ENCODE data around the gene AIFM2. TPM values are rescaled to one million over a fixed set of nuclear protein-coding genes. Genes with fewer than 3 reads are reported as not detected.

Gene AIFM2
- total and polyA plus RNA-seq, 2 of the 13 experiments (the other 11 are each of a cell fraction or from before 2014, with no cell fraction given), result 20.3 to 29.5 TPM

DNA sequence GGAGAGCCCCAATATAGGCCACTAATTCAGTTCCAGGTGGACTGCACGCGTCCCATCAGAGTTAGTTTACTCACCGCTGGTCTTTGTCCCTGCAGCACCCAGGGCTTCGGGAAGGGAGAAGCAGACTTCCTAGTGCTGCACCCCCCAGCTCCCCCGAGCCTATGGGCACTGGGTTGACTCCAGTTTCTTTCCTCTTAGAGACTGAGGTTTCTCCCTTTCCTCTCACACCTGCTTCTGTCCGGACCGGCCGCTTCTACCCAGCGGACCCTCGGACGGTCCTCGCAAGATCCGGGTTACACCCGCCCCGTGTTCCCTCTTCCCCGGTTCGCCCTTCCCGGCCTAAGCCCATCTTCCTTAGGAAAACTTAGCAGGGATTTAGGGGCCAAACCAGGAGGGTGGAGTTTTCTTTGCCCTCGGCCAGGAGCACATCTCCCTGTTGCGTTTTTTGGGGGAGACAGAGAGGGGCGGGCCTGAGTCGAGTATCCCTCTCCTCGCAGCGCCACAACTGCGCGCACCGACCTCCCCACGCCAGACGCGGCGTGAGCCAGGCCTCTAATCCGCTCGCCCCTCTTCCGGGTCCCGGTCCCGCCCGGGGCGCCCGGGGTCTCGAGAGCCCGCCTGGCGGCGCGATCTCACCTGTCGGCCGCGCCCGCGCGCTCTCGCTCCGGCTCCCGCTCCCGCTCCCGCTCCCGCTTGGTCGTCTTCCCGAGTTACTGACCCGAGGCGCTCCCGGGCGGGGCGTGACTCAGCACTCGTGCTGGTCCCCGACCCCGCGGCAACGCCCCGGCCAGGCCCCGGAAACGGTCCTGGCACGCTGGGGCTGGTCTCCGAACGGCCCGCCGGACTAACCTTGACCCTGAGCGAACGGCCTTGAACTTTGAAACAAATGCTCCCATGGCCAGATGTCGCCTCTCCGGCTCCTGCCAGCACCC lies at the start of gene AIFM2 (continued):
- TF ChIP-seq, protein P1, sequence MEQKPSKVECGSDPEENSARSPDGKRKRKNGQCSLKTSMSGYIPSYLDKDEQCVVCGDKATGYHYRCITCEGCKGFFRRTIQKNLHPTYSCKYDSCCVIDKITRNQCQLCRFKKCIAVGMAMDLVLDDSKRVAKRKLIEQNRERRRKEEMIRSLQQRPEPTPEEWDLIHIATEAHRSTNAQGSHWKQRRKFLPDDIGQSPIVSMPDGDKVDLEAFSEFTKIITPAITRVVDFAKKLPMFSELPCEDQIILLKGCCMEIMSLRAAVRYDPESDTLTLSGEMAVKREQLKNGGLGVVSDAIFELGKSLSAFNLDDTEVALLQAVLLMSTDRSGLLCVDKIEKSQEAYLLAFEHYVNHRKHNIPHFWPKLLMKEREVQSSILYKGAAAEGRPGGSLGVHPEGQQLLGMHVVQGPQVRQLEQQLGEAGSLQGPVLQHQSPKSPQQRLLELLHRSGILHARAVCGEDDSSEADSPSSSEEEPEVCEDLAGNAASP (CRISPR knock-in tag; IDR thresholded peaks at IDR 0.05; ENCODE audit: borderline replicate concordance), result peak; percentile 98
- peak; percentile 60; the same call in 1 of the 2 replicates for TF ChIP-seq DMAP1 (CRISPR knock-in tag; IDR thresholded peaks at IDR 0.05)
- peak; percentile 43; the same call in 1 of the 2 replicates for TF ChIP-seq KLF6 (CRISPR knock-in tag; IDR thresholded peaks at IDR 0.05)
- 0 out of 2 replicates have a peak, but pooled peaks have one; percentile 34 for TF ChIP-seq ZFP1 (CRISPR knock-in tag; IDR thresholded peaks at IDR 0.05)
- no peak for TF ChIP-seq ZNF230 (CRISPR knock-in tag; IDR thresholded peaks at IDR 0.05)
- TF ChIP-seq POLR2G (IDR thresholded peaks at IDR 0.05; ENCODE audit: low read depth, low read length), result no peak; the same call in none of the 2 replicates
- TF ChIP-seq, protein P2, sequence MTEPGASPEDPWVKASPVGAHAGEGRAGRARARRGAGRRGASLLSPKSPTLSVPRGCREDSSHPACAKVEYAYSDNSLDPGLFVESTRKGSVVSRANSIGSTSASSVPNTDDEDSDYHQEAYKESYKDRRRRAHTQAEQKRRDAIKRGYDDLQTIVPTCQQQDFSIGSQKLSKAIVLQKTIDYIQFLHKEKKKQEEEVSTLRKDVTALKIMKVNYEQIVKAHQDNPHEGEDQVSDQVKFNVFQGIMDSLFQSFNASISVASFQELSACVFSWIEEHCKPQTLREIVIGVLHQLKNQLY (CRISPR knock-in tag; IDR thresholded peaks at IDR 0.05), result peak; percentile 85
- peak; percentile 71 for TF ChIP-seq THAP11 (CRISPR knock-in tag; IDR thresholded peaks at IDR 0.05)
- no peak for TF ChIP-seq ZNF839 (CRISPR knock-in tag; IDR thresholded peaks at IDR 0.05; ENCODE audit: borderline replicate concordance)
- TF ChIP-seq, protein P3, sequence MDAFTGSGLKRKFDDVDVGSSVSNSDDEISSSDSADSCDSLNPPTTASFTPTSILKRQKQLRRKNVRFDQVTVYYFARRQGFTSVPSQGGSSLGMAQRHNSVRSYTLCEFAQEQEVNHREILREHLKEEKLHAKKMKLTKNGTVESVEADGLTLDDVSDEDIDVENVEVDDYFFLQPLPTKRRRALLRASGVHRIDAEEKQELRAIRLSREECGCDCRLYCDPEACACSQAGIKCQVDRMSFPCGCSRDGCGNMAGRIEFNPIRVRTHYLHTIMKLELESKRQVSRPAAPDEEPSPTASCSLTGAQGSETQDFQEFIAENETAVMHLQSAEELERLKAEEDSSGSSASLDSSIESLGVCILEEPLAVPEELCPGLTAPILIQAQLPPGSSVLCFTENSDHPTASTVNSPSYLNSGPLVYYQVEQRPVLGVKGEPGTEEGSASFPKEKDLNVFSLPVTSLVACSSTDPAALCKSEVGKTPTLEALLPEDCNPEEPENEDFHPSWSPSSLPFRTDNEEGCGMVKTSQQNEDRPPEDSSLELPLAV (CRISPR knock-in tag; conservative IDR thresholded peaks at IDR 0.05; ENCODE audit: low read depth), result no peak
- peak; percentile 91 for TF ChIP-seq FOSL2 (CRISPR knock-in tag; IDR thresholded peaks at IDR 0.05)
- TF ChIP-seq U2AF1 (optimal IDR thresholded peaks at IDR 0.05; ENCODE audit: low read depth, low read length), result no peak
- TF ChIP-seq, protein P4, sequence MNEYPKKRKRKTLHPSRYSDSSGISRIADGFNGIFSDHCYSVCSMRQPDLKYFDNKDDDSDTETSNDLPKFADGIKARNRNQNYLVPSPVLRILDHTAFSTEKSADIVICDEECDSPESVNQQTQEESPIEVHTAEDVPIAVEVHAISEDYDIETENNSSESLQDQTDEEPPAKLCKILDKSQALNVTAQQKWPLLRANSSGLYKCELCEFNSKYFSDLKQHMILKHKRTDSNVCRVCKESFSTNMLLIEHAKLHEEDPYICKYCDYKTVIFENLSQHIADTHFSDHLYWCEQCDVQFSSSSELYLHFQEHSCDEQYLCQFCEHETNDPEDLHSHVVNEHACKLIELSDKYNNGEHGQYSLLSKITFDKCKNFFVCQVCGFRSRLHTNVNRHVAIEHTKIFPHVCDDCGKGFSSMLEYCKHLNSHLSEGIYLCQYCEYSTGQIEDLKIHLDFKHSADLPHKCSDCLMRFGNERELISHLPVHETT (CRISPR knock-in tag; conservative IDR thresholded peaks at IDR 0.05), result peak; percentile 97
- no peak for TF ChIP-seq GATA4 (IDR thresholded peaks at IDR 0.05; ENCODE audit: borderline replicate concordance, low read depth)
- no peak for TF ChIP-seq SIN3B (IDR thresholded peaks at IDR 0.05; ENCODE audit: low read length)
- no peak for TF ChIP-seq HNRNPH1 (optimal IDR thresholded peaks at IDR 0.05; ENCODE audit: low read depth, low read length)
- TF ChIP-seq, protein P5, sequence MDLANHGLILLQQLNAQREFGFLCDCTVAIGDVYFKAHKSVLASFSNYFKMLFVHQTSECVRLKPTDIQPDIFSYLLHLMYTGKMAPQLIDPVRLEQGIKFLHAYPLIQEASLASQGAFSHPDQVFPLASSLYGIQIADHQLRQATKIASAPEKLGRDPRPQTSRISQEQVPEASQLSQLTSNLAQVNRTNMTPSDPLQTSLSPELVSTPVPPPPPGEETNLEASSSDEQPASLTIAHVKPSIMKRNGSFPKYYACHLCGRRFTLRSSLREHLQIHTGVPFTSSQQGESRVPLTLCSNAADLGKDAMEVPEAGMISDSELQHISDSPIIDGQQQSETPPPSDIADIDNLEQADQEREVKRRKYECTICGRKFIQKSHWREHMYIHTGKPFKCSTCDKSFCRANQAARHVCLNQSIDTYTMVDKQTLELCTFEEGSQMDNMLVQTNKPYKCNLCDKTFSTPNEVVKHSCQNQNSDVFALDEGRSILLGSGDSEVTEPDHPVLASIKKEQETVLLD (CRISPR knock-in tag; IDR thresholded peaks at IDR 0.05; ENCODE audit: low read depth), result peak; percentile 94
- peak; percentile 97 for TF ChIP-seq NCOR1 (IDR thresholded peaks at IDR 0.05; ENCODE audit: borderline replicate concordance, low read length)
- TF ChIP-seq ZNF234 (CRISPR knock-in tag; conservative IDR thresholded peaks at IDR 0.05), result peak; percentile 63; the same call in 1 of the 2 replicates
- TF ChIP-seq TEAD3 (CRISPR knock-in tag; optimal IDR thresholded peaks at IDR 0.05; ENCODE audit: borderline replicate concordance), result peak; percentile 70

All from HepG2 (cell line).